Measurements from ENCODE around the gene BIN1.

The BIN1 gene

DNA sequence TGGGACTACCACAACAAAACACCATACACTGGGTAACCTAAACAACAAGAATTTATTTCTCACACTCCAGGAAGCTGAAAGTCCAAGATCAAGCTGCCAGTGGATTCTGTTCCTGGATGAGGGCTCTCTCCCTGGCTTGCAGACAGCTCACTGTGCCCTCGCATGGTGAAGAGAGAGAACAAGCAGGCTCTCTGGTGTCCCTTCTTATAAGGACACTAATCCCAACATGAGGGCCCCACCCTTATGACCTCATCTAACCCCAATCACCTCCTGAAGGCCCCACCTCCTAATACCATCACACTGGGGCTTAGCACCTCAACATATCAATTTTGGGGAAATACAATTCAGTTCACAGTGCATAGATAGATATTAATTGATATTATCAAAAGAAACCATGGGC, 83.5 kb downstream of the BIN1 start:
- TF ChIP-seq, protein P1, sequence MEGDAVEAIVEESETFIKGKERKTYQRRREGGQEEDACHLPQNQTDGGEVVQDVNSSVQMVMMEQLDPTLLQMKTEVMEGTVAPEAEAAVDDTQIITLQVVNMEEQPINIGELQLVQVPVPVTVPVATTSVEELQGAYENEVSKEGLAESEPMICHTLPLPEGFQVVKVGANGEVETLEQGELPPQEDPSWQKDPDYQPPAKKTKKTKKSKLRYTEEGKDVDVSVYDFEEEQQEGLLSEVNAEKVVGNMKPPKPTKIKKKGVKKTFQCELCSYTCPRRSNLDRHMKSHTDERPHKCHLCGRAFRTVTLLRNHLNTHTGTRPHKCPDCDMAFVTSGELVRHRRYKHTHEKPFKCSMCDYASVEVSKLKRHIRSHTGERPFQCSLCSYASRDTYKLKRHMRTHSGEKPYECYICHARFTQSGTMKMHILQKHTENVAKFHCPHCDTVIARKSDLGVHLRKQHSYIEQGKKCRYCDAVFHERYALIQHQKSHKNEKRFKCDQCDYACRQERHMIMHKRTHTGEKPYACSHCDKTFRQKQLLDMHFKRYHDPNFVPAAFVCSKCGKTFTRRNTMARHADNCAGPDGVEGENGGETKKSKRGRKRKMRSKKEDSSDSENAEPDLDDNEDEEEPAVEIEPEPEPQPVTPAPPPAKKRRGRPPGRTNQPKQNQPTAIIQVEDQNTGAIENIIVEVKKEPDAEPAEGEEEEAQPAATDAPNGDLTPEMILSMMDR (IDR thresholded peaks at IDR 0.05; ENCODE audit: control insufficient read depth, extremely low read depth, insufficient read depth), result no peak
- no peak for DNase-seq (ENCODE audit: low read depth)

GRCh38 chr2:127022817-127023216, 84.1 kb downstream of the BIN1 start:
- TF ChIP-seq, protein P1 (IDR thresholded peaks at IDR 0.05; ENCODE audit: control insufficient read depth, extremely low read depth, insufficient read depth), result no peak
- no peak overlapping the region for H3K4me3 ChIP-seq (ENCODE audit: low read depth, low read length)
- DNase-seq (ENCODE audit: low read depth), result no peak

More for the DNA sequence above, 83.5 kb downstream of the BIN1 start:
- H3K4me3 ChIP-seq (ENCODE audit: low read depth, low read length), result no peak overlapping the region

DNA sequence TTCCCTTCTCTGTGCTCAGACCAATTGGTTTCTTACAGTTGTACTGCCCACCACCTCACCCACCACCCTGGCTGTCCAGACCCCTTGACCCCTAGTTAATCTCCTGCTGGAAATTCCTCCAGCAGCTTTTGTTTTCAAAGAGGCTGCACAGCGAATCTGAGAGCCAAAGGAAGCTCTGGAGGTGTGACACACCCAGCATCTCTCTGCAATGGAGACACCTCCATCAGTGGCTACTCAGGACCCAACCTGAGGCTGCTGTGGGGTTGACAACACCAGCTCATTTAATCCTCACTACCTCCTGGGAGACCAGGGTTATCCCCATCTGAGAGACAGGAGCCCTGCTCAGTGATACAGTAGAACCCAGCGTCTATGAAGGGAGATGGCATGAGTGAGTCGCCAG, 86.4 kb downstream of the BIN1 start:
- no peak for DNase-seq (ENCODE audit: low read depth)
- TF ChIP-seq, protein P1 (IDR thresholded peaks at IDR 0.05; ENCODE audit: control insufficient read depth, extremely low read depth, insufficient read depth), result no peak
- no peak overlapping the region for H3K4me3 ChIP-seq (ENCODE audit: low read depth, low read length)

DNA sequence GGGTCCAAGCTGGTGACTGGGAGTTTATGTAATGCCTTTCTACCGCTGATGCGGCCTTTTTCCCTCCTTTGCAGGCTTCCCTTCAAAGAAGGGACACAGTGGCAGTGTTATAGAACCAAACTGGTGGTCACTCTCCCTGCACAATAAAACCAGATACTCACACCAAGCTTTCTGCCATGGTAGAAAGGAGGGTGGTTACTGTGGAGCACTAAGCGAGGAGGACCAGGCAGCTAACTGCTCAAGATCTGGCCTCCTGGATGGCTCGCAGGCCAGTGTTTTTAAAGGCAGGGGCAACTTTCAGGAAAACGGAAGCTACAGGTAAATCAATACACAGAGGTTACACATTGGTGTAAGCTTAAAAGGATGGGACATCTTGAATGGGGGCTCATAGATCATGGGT, 89.4 kb downstream of the BIN1 start:
- TF ChIP-seq, protein P1 (IDR thresholded peaks at IDR 0.05; ENCODE audit: control insufficient read depth, extremely low read depth, insufficient read depth), result no peak
- DNase-seq (ENCODE audit: low read depth), result no peak
- H3K4me3 ChIP-seq (ENCODE audit: low read depth, low read length), result no peak overlapping the region

- TF ChIP-seq, protein P1 (IDR thresholded peaks at IDR 0.05; ENCODE audit: control insufficient read depth, extremely low read depth, insufficient read depth), result no peak
- DNase-seq (ENCODE audit: low read depth), result no peak
These were observed 90.6 kb downstream of the BIN1 start for GRCh38 chr2:127016329-127016728.

DNA sequence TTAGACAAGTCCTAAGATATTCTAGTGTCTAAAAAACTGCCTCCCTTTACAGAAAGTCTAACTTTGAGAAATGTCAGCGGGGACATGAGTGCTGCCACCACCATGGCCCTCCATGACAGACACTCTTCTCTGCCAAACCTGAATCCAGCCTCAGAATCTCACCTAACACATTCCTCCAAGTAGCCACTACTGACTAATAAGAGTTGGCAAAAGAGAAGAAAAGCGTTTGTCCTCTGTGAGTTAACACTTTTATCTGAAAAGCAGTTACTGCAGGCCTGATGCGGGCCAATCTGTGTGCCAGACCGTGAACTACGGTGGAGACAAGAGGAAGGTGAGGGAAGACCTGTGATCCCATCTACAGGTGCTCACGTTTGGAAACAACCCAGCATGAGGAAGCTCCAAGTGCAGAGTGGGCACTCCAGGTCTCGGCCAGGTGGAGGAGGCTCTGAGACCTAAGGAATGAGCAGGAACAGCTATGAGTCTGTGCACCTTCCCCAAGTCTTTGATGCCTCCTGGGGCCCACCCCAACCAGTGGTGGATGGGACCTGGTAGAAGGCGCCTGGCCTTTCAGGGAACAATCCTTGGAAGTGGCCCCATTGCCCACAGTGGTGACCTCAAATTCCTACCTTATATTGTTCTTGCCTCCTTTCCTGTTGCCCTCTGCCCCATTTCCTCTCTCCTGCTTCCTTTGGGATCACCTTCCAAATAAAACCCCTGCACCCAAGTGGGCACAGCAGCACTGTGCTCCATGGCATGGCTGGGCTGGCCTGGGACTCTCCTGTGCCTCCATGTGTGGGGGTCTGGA, 91.6 kb downstream of the BIN1 start:
- TF ChIP-seq, protein P1 (IDR thresholded peaks at IDR 0.05; ENCODE audit: control insufficient read depth, extremely low read depth, insufficient read depth), result no peak
- H3K4me3 ChIP-seq (ENCODE audit: low read depth, low read length), result no peak overlapping the region
- no peak for DNase-seq (ENCODE audit: low read depth)

More at GRCh38 chr2:127016329-127016728, 90.6 kb downstream of the BIN1 start:
- no peak overlapping the region for H3K4me3 ChIP-seq (ENCODE audit: low read depth, low read length)

GRCh38 chr2:127014630-127015029, 92.3 kb downstream of the BIN1 start:
- TF ChIP-seq, protein P1 (IDR thresholded peaks at IDR 0.05; ENCODE audit: control insufficient read depth, extremely low read depth, insufficient read depth), result no peak
- DNase-seq (ENCODE audit: low read depth), result no peak
- H3K4me3 ChIP-seq (ENCODE audit: low read depth, low read length), result no peak overlapping the region

All from LNCaP clone FGC (cell line).